Muscle of back (tissue), 11 donors: ENCODE measurements around the gene STX16. TPM values are rescaled to one million over a fixed set of nuclear protein-coding genes. Genes with fewer than 3 reads are reported as not detected.

Experiments used
- DNase-seq, 3 donors: peaks; one replicate each; pipeline versions ENCODE4 v3.0.0 to v3.0.0-alpha.2; 2013
- polyA plus RNA-seq, 10 donors: library from polyadenylated mRNA; unstranded; fragments of 120-200 nt; gene quantifications; one replicate each; pipeline ENCODE4 v1.2.1, GENCODE V29; 2013; ENCODE audit not compliant: insufficient read length in 10 of 10

Gene STX16
- polyA plus RNA-seq, 10 donors: 33.5 to 81.8 (median 53.4) TPM

DNA sequence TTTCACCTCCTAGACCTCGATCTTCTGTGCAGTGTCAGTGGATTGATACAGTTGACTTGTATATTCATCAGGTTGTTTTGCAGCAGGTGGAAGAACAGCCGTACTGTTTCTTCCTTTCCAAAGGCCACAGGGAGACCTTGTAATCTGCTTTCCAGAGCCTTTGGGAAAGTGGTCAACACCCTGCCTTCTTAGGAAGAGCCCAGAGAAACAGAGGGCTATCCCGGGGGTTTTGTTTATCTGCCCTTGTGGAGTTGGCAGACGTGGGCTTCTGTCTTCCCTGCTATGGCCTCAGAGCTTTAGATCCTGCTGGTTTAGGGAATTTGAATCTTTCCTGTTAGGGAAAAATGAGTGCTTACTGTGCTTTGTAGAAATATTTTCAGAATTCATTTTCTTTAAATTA is 19.6 kb downstream of the STX16 start:
- DNase-seq: no peak

- DNase-seq: no peak
These were observed 22.0 kb downstream of the STX16 start for GRCh38 chr20:58673119-58673518.

- DNase-seq: no peak
These were observed 24.1 kb downstream of the STX16 start for GRCh38 chr20:58675146-58675584.

DNA sequence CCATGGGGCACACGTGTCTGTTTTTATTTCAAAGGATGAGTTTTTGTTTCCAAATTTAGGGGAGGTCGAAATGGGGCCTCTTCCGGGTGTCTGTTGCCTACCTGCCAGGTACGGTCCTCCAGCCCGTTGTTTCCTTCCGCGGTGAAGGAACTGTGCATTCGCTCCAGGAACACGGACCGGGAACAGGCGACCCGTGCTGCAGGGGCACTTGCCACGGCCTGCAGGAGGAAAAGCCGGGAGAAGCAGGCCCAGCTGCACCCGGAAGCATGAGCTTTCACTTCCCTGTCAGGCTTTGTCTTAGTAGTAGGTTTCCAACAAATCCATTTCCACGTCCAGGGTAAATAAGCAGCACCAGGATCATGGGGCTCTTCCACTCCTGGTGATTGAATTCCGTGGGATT is 24.6 kb downstream of the STX16 start:
- DNase-seq: no peak

DNA sequence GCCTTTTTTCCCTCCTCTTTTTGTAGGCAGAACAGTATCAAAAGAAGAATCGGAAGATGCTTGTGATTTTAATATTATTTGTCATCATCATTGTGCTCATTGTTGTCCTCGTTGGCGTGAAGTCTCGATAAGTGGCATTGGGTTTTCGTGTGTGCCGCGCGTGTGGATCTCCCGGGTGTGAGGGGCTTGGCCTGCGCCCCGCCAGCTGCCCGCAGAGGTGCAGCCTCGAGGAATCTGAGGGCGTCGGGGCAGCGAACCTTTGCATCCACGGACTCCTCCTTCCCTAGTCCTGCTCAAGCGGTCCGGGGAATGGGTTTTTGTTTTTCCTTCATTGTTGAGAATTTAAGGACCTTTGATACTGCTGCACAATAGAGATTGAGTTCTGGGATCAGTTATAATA is 25.1 kb downstream of the STX16 start:
- no peak for DNase-seq

DNA sequence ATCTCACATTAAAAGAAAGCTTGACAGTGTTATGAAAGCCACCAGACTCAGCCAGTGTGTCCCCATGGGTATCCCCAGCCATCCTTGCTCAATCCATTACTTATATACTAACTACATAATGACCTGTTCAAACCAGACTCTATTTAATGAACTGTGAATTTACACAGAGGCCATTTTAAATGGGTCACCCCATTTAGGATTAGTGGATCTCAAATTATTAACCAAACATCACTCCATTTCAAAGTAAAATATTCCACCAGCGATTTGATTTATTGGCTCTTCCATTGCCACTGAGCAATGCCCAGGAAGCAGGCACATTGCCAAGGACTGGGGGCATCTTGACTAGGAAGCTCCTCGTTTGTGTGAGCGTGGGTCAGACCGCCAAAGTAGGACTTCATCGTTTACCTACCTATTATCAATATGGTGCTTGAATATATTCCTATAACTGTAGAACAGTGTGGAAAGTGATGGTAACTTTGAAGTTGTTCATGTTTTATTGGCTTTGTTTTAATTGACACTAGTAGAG is 26.1 kb downstream of the STX16 start:
- no peak for DNase-seq

- DNase-seq: no peak
These were observed 26.7 kb downstream of the STX16 start for GRCh38 chr20:58677808-58678207.

DNA sequence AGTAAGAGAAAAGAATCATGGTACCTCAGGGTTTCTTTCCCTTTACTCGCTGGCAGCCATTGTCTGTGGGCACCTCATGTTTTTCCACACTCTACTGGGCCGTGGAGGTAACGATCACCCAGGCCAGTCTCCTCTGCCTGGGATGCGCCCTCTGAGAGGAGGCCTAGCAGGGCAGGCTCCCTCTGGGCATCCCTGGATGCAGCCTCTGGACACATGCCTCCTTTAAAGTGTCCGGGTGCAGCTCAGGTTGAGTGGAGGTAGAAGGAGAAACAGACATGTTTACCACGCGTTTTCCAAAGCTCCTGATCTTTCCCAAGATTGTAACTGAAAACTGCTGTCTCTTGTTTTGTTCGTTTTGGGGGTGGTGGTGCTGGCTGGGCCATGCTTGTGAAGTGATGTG is 27.7 kb downstream of the STX16 start:
- DNase-seq: no peak

GRCh38 chr20:58682656-58683531 is 31.8 kb downstream of the STX16 start:
- DNase-seq: no peak

GRCh38 chr20:58684291-58684690 is 33.2 kb downstream of the STX16 start:
- DNase-seq: no peak

- no peak for DNase-seq
These were observed 34.9 kb downstream of the STX16 start for GRCh38 chr20:58685988-58686387.

DNA sequence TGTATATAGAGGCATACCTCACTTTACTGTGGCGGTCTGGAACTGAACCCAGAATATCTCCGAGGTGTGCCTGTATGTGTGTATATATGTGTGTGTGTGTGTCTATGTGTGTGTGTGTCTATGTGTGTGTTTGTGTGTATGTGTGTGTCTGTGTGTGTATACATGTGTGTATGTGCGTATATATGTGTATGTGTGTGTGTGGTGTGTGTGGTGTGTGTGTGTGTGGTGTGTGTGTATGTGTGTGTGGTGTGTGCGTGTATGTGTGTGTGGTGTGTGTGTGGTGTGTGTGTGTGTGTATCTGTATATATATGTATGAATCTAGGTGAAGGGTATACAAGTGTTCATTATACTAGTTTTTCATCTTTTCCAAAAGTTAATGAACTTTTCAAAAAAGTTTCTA is 37.3 kb downstream of the STX16 start:
- no peak for DNase-seq

DNA sequence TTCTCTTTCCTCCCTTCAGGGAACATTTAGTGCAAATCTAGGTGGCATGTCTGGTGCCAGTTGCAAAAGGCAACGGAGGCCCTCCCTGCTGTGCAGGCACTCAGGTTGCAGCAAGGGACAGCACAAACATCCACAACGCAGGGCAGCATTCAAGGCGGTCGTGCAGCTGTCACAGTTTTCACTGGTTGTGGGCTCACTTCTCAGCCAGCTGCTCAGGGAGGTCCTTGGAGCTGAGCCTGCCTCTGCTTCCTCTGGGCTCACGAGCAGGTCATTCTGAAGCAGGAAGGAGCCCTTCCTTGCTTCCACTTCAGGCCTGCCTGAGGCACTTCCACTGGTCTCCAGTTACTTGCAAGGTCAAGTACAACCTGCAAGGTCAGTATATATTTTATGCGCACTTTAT is 37.8 kb downstream of the STX16 start:
- DNase-seq: peak; percentile 74 to 91 (median 78)

DNA sequence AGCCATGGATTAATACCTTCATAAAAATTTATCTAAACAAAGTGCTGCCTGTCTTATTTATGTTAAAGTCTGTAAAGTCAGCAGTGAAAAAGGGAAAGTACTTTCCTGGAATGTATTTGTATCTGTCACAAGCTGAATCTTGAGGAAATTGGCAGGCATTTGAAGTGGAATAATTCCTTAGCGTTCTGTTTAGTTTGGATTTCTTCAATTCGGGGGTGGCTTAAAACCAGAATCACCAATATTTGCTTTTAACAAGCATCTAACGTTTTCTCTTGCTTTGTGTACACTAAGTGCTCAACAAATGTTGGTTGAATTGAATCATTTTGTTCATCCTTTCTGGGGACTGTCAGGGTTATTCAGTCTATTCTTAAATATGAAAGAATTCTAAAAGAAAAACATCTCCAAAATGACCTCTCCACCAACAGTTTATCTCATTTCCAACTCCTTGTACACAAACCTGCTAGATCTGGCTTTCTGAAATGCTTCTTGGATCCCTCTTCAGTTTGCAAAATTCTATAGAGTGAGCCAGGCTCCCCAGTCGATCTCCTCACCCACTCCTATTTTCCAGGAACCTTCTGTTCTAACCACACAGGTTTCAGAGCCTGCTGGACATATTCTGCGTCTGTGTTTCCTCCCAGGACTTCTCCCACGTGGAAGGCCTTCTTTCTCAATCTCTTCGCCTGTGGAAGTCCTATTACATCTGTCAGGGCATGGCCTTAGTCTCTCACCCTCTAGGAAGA is 39.5 kb downstream of the STX16 start:
- DNase-seq: peak; percentile 61 to 89 (median 68)

GRCh38 chr20:58691773-58692578 is 40.9 kb downstream of the STX16 start:
- DNase-seq: peak in 1 of 3 donors; percentile 57

- DNase-seq: peak; percentile 68 to 77 (median 75)
These were observed 41.6 kb downstream of the STX16 start, which contains the start of gene NPEPL1 for GRCh38 chr20:58692579-58693225. Gene NPEPL1 (plus strand): TSS chr20:58692800. CDS start chr20:58692901, 101 bp downstream.

DNA sequence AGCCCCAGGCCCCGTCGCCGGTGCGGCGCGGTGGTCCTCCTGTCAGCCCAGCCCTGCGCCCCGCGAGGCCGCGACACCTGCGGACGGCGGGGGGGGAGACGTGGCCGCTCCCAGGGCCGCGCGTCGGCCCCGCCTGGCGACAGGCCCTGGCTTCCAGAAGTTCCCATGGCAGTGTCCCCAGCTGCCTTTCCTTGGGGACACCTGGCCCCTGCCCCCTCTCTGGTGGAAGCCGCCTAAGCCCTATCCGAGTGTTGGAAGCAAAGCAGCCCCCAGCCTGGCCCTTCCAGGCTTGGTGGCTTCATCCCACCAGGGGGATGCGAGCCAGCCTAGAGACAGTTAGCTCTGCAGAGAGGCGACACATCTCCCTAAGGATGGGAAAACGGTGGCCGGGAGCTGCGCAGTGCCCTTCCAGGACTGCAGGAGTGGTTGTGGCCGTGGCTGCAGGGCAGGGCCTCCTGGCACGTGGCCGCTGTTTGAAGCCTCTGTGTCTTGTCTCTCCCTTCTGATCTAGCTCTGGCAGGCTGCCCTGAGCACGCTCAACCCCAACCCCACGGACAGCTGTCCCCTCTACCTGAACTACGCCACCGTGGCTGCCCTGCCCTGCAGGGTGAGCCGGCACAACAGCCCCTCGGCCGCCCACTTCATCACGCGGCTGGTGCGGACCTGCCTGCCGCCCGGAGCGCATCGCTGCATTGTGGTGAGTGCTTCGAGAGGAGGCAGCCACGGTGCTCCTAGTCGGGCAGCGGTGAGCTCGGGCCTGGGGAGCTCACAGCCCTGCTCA is 42.3 kb downstream of the STX16 start:
- DNase-seq: peak in 1 of 3 donors; percentile 62

- DNase-seq: no peak
These were observed 43.4 kb downstream of the STX16 start for GRCh38 chr20:58694241-58695083.

GRCh38 chr20:58695084-58695722 is 44.1 kb downstream of the STX16 start:
- no peak for DNase-seq
